Sigmoid colon (tissue), 7 donors: ENCODE results near the gene LTB4R. TPM values are rescaled to one million over a fixed set of nuclear protein-coding genes. Genes with fewer than 3 reads are reported as not detected.

Experiments
- DNase-seq: peaks from one replicate; pipeline ENCODE4 v3.0.0-alpha.2; 2019
- H3K27ac ChIP-seq, 4 donors: fragments of 200-600 bp; sonication (generic); one replicate each; pipeline ENCODE4 v1.5.1; 2016 to 2019; ENCODE audit warnings: mild to moderate bottlenecking in 1 of 4
- H3K27me3 ChIP-seq, 3 donors: fragments of 200-600 bp; sonication (generic); one replicate each; pipeline ENCODE4 v1.5.1; 2019; ENCODE audit warnings: mild to moderate bottlenecking in 1 of 3
- H3K36me3 ChIP-seq, 4 donors: fragments of 200-600 bp; sonication (generic); one replicate each; pipeline ENCODE4 v1.5.1; 2016 to 2019
- H3K4me1 ChIP-seq, 4 donors: fragments of 200-600 bp; sonication (generic); one replicate each; pipeline ENCODE4 v1.5.1; 2017 to 2019
- H3K4me3 ChIP-seq, 4 donors: fragments of 200-600 bp; sonication (generic); one replicate each; pipeline ENCODE4 v1.5.1; 2017 to 2019; ENCODE audit warnings: mild to moderate bottlenecking in 2 of 4, moderate library complexity in 1 of 4
- H3K9me3 ChIP-seq, 4 donors: fragments of 200-600 bp in 3 of 4; sonication (generic) in 3 of 4; one replicate each; pipeline versions ENCODE4 v1.5.1 to v1.6.1; 2013 to 2019
- EP300 ChIP-seq, 4 donors: sonication (generic); formaldehyde crosslinking; IDR thresholded peaks; one replicate each; pipeline ENCODE4 v1.6.1; 2017; ENCODE audit warnings: antibody characterized with exemption in 4 of 4
- POLR2A ChIP-seq, 2 donors: fragments of 450-650 bp; IDR thresholded peaks; one replicate each; pipeline ENCODE4 v1.6.1; 2016; ENCODE audit warnings: antibody characterized with exemption in 2 of 2, mild to moderate bottlenecking in 2 of 2, moderate library complexity in 2 of 2
- POLR2AphosphoS5 ChIP-seq, 4 donors: sonication (generic); formaldehyde crosslinking; IDR thresholded peaks; one replicate each; pipeline ENCODE4 v1.6.1; 2017; ENCODE audit warnings: antibody characterized with exemption in 4 of 4
- WGBS, 2 donors: extraction: QIAGEN DNeasy Blood & Tissue Kit; methylation state at CpG; one replicate each; pipeline ENCODE4 v1.1.7; 2013; 5-methylcytosine and 5-hydroxymethylcytosine counted together
- intact Hi-C: fragments of 100-400 bp; cut with DNase I; formaldehyde crosslinking; loops from one replicate; pipeline ENCODE4 v1.15.1; 2023
- polyA plus RNA-seq, 3 donors: library from polyadenylated mRNA; stranded (reverse); fragments of 200-250 nt; gene quantifications; one replicate each; pipeline ENCODE4 v1.2.3, GENCODE V29; 2013
- total RNA-seq, 4 donors: library from RNA; depleted of rRNA; stranded (reverse); fragments of >200 nt; gene quantifications; one replicate each; pipeline ENCODE4 v1.1.0, GENCODE V29; 2016
- TF ChIP-seq, protein P1 (sequence below), 4 experiments: fragments of 450-650 bp in 3 of 4; fragments of 200-600 bp in 1 of 4; IDR thresholded peaks; one replicate each; pipeline ENCODE4 v1.5.1; 2016 to 2019; ENCODE audit warnings: antibody characterized with exemption in 4 of 4, mild to moderate bottlenecking in 3 of 4, moderate library complexity in 2 of 4
- donor health status: healthy with polysubstance abuse.
- donor health status: Bipolar disorder and iron deficiency.
- donor health status: healthy.

The LTB4R gene
- total and polyA plus RNA-seq, 7 donors, result 0.60 to 9.8 (median 2.1) TPM

DNA sequence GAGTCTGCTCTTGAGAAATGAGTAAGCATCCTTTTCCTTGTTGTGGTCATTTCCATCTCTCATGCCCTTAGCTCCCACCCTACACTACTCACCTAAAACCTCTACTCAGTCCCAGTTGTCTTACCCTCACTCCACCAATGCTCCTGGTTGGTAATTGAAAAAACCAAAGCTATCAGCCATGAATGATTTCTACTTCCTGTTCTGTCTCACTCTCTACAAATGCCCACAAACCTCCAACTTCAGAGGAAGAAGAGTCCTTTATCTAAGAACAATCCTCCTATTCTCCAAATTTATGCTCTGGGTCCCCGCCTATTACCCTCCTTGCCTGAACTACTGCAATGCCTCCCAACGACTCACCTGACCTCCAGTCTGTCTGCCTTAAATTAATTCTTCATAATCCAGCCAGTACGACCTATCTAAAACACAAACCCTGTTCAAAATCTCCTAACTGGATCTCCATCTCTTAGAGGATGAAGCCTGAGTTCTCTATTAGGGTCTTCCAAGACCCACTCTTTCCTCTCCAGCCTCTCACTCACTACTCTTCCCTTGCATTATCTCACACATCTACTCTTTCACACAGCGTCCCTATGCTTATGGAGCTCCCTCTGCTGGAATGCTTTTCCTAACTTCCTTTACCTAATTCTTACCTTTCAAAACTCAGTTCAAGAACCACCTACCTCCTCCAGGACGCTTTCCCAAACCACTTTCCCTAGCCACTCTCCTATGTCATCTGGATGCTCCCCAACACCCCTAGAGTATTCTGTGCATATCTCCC lies 13.9 kb upstream of the LTB4R start:
- Histone ChIP-seq H3K27ac (no peak overlapping the region), H3K9me3 (no peaks in the 10 kb centered on the region), H3K4me1 (peaks cover 0 to 31% (median 25%) of the 10 kb centered on the region in 4 donors), H3K4me3 (no peak overlapping the region), H3K27me3 (no peaks in the 10 kb centered on the region), H3K36me3 (peaks cover 6 to 39% (median 19%) of the 10 kb centered on the region in 4 donors)
- no peak for TF ChIP-seq POLR2A (IDR thresholded peaks at IDR 0.05)
- TF ChIP-seq, protein P1, sequence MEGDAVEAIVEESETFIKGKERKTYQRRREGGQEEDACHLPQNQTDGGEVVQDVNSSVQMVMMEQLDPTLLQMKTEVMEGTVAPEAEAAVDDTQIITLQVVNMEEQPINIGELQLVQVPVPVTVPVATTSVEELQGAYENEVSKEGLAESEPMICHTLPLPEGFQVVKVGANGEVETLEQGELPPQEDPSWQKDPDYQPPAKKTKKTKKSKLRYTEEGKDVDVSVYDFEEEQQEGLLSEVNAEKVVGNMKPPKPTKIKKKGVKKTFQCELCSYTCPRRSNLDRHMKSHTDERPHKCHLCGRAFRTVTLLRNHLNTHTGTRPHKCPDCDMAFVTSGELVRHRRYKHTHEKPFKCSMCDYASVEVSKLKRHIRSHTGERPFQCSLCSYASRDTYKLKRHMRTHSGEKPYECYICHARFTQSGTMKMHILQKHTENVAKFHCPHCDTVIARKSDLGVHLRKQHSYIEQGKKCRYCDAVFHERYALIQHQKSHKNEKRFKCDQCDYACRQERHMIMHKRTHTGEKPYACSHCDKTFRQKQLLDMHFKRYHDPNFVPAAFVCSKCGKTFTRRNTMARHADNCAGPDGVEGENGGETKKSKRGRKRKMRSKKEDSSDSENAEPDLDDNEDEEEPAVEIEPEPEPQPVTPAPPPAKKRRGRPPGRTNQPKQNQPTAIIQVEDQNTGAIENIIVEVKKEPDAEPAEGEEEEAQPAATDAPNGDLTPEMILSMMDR (IDR thresholded peaks at IDR 0.05), result peak in 2 of 4 experiments; percentile 9 to 30
- intact Hi-C loops, result loop anchor here (1.0 kb wide), 1 partner anchor 54 kb away; no protein-coding TSS in a partner anchor
- DNase-seq, result no peak
- 31 to 48% methylated on average over 5 of the region's 5 CpGs for WGBS, 2 donors

DNA sequence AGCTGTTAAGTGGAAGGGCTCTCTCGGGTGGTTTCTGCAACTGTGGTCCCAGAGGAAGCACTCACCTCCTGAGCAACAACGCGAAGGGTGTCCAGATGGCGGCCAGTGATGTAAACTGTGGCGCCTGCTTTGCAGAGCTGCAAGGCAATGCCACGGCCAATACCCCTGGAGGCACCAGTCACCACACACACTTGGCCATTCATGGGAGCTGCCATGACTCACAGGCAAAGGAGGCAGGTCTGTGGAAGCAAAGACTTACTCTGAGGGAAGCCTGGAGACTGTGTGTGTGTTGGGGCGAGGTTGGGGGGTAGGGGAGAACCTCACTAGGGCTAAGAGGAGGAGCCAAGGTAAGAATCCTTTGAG lies 12.4 kb upstream of the LTB4R start:
- H3K27ac ChIP-seq, result peak overlapping the region; percentile 79 to 88 (median 86)
- 52 to 61% methylated on average over 7 of the region's 7 CpGs for WGBS, 2 donors
- no peaks in the 10 kb centered on the region for H3K27me3 ChIP-seq
- DNase-seq, result no peak
- TF ChIP-seq POLR2AphosphoS5 (IDR thresholded peaks at IDR 0.05) (no peak), EP300 (IDR thresholded peaks at IDR 0.05) (no peak), POLR2A (IDR thresholded peaks at IDR 0.05) (no peak)
- TF ChIP-seq, protein P1 (IDR thresholded peaks at IDR 0.05), result no peak
- intact Hi-C loops, result no loop called here
- peaks cover 0 to 31% (median 25%) of the 10 kb centered on the region in 4 donors for H3K4me1 ChIP-seq
- no peaks in the 10 kb centered on the region for H3K9me3 ChIP-seq
- peak overlapping the region; percentile 67 to 81 (median 76) for H3K4me3 ChIP-seq
- peaks cover 18 to 49% (median 33%) of the 10 kb centered on the region in 4 donors for H3K36me3 ChIP-seq

DNA sequence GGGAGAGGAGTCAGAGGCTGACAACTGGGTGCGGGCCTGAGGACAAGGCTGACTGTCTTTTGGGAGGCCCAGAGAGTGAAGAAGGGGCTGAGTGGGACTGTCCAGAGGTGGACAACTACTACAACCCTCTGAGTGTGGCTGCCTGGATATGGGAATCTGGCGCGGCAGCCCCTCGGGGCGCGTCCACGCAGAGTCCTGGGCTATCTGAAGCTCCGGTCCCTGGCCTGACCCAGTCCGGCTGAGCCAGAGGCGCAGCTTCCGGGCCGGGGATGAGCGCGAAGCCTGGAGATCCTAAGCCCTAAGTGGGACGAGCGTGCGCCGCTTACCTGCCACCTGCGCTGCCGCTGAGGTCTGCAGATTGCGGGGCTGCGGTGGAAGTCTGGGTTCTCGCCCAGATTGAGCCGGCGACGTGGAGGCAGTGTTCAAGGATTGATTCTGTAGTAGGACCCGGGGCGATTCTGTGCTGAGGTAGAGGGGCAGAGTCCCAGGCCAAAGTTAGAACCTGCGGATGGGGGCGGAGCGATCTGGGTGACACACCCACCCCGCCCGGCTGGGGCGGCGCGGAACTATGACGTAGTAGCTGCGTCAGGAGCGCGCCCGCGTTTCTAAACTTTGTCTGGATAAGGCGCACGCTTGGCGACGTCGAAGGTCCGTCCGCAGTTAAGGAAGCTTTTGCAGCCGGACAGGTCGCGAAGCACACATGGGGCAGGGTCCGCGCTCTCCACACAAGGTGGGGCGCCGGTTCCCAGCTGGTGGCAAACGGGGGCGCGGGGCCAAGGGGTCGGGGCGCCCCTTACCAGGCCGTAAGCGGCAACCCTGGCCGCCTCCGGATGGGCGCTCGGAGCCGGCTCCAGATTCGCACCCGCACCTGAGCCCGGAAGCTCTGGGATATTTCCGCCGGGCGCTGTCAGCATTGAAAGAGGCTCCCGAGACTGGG lies 11.8 kb upstream of the LTB4R start, which contains the start of the genes DHRS1 and NOP9:
Gene DHRS1 (minus strand): TSS at position 526 of the 937 bp plus-strand sequence. CDS start 674 bp downstream, outside the sequence.
Gene NOP9 (plus strand): TSS at position 596 of the 937 bp plus-strand sequence. CDS start 105 bp downstream, at position 701.
- WGBS, 2 donors, result 0% methylated on average over 75 of the region's 75 CpGs
- peak; percentile 60 to 70 for TF ChIP-seq POLR2A (IDR thresholded peaks at IDR 0.05)
- TF ChIP-seq POLR2AphosphoS5 (IDR thresholded peaks at IDR 0.05), result peak; percentile 90 to 94 (median 92)
- peak in 1 of 4 donors; percentile 15 for TF ChIP-seq EP300 (IDR thresholded peaks at IDR 0.05)
- TF ChIP-seq, protein P1 (IDR thresholded peaks at IDR 0.05), result no peak
- Histone ChIP-seq H3K27me3 (no peaks in the 10 kb centered on the region), H3K27ac (peak within 1 kb of the TSS; percentile 79 to 88 (median 86)), H3K36me3 (peaks cover 25 to 55% (median 40%) of the 10 kb centered on the region in 4 donors), H3K4me3 (peak within 1 kb of the TSS; percentile 67 to 81 (median 76)), H3K4me1 (peaks cover 0 to 31% (median 25%) of the 10 kb centered on the region in 4 donors), H3K9me3 (no peaks in the 10 kb centered on the region)
- intact Hi-C loops, result no loop called here
- DNase-seq, result peak; percentile 96

DNA sequence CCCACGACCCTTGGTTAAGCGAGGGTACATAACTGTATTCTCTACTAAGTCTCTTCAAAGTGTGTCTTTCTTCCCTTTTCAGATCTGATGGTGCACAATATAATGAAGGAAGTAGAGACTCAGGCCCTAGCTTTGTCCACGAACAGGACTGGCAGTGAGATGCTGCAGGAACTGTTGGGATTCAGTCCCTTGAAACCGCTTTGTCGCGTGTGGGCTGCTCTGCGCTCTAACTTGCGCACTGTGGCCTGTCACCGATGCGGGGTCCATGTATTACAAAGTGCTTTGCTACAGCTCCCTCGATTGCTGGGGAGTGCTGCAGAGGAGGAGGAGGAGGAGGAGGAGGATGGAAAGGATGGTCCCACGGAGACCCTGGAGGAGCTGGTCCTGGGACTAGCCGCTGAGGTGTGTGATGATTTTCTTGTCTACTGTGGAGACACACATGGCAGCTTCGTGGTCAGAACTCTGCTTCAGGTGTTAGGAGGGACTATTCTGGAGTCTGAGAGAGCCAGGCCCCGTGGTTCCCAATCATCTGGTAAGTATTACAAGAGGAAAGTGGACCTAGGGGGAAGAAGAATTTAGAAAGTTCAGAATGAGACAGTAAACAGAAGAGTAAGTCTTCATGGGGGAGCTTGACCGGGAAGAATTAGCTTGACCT lies 10.8 kb upstream of the LTB4R start:
- Histone ChIP-seq H3K27ac (peak overlapping the region; percentile 79 to 88 (median 86)), H3K9me3 (no peaks in the 10 kb centered on the region), H3K4me3 (peak overlapping the region; percentile 67 to 81 (median 76)), H3K27me3 (no peaks in the 10 kb centered on the region), H3K36me3 (peaks cover 34 to 55% (median 47%) of the 10 kb centered on the region in 4 donors), H3K4me1 (peaks cover 0 to 31% (median 25%) of the 10 kb centered on the region in 4 donors)
- TF ChIP-seq POLR2A (IDR thresholded peaks at IDR 0.05) (no peak), EP300 (IDR thresholded peaks at IDR 0.05) (no peak), POLR2AphosphoS5 (IDR thresholded peaks at IDR 0.05) (no peak)
- TF ChIP-seq, protein P1 (IDR thresholded peaks at IDR 0.05), result no peak
- WGBS, 2 donors, result 18 to 30% methylated on average over 16 of the region's 16 CpGs
- no peak for DNase-seq
- intact Hi-C loops, result no loop called here
